Neural crest cell (in vitro differentiated cells): ENCODE data around the gene NUDT11. TPM values are rescaled to one million over a fixed set of nuclear protein-coding genes. Genes with fewer than 3 reads are reported as not detected.
"Not testable (repeated sequence)": the region's sequence is repeated elsewhere in the genome, so short reads cannot be mapped to it uniquely, and the experiment has no call there.

ENCODE experiments used
- DNase-seq: peaks from one replicate; pipeline ENCODE4 v3.0.0; 2021; ENCODE audit warnings: low read depth, mixed read lengths, low spot score
- H3K27ac Mint-ChIP-seq: one replicate; pipeline ENCODE4 v1.8.0; 2021; ENCODE audit warnings: mild to moderate bottlenecking, mixed read lengths; ENCODE audit not compliant: unreplicated experiment
- H3K27me3 Mint-ChIP-seq: 2 replicates; pipeline ENCODE4 v1.8.0; 2021; ENCODE audit warnings: low read depth, mild to moderate bottlenecking, mixed read lengths
- H3K36me3 Mint-ChIP-seq: 2 replicates; pipeline ENCODE4 v1.8.0; 2021; ENCODE audit warnings: low read depth, mild to moderate bottlenecking, mixed read lengths
- H3K4me1 Mint-ChIP-seq: 2 replicates; pipeline ENCODE4 v1.8.0; 2021; ENCODE audit warnings: mixed read lengths
- H3K4me3 Mint-ChIP-seq: one replicate; pipeline ENCODE4 v1.8.0; 2021; ENCODE audit warnings: mild to moderate bottlenecking, mixed read lengths
- H3K9me3 Mint-ChIP-seq: 2 replicates; pipeline ENCODE4 v1.8.0; 2021; ENCODE audit warnings: mixed read lengths
- total RNA-seq: library from RNA; stranded (reverse); gene quantifications from 2 replicates; pipeline ENCODE4 v1.2.1, GENCODE V29; 2021
- TF ChIP-seq, protein P1 (sequence below): fragments of 200-600 bp; sonication (generic); conservative IDR thresholded peaks from 2 replicates; pipeline ENCODE4 v1.5.0; 2021; ENCODE audit warnings: antibody characterized with exemption, mild to moderate bottlenecking

NUDT11 gene
- total RNA-seq, 1 donor from 2014 or later, result 39.8 TPM

DNA sequence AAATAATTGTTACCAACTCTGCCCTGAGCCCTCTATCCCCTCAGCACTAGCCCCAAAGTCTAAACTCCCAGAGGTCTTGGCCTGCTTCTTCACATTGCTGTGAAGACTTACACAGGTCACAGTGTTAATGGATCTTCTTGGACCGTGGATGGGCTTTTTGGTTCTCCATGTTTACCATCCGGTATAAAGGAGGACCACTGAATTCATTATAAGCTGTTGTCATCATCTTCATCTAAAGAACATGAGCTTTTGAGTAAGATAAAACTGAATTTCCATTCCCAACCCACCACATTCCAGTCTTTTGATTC lies 8.5 kb downstream of the NUDT11 start:
- no peak overlapping the region for H3K27ac Mint-ChIP-seq
- H3K4me3 Mint-ChIP-seq, result no peak overlapping the region
- TF ChIP-seq, protein P1, sequence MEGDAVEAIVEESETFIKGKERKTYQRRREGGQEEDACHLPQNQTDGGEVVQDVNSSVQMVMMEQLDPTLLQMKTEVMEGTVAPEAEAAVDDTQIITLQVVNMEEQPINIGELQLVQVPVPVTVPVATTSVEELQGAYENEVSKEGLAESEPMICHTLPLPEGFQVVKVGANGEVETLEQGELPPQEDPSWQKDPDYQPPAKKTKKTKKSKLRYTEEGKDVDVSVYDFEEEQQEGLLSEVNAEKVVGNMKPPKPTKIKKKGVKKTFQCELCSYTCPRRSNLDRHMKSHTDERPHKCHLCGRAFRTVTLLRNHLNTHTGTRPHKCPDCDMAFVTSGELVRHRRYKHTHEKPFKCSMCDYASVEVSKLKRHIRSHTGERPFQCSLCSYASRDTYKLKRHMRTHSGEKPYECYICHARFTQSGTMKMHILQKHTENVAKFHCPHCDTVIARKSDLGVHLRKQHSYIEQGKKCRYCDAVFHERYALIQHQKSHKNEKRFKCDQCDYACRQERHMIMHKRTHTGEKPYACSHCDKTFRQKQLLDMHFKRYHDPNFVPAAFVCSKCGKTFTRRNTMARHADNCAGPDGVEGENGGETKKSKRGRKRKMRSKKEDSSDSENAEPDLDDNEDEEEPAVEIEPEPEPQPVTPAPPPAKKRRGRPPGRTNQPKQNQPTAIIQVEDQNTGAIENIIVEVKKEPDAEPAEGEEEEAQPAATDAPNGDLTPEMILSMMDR, result no peak
- no peaks in the 10 kb centered on the region for H3K9me3 Mint-ChIP-seq
- H3K4me1 Mint-ChIP-seq, result peaks cover 20% of the 10 kb centered on the region
- H3K36me3 Mint-ChIP-seq, result peaks cover 2% of the 10 kb centered on the region
- H3K27me3 Mint-ChIP-seq, result no peaks in the 10 kb centered on the region
- DNase-seq, result no peak

DNA sequence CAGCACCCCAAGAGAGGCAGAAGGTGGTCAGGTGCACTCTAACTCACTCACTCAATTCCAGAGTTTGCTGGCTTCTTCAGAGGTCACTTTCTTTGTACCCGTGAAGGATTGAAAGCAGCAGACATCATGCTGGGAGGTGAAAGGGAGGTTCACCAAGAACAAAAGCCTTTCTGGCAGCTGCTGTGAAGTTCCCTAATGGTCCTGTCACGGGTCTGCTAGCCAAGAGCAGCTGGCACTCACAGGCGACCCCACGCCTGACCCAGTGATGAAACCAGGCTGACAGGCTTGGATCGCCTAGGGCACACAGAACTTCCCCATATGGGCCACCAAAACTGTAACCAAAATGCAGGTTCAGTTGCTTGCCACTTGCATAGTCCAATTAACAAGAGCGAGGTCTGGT lies 11.8 kb downstream of the NUDT11 start:
- no peaks in the 10 kb centered on the region for H3K27me3 Mint-ChIP-seq
- H3K9me3 Mint-ChIP-seq, result peaks cover 5% of the 10 kb centered on the region
- H3K36me3 Mint-ChIP-seq, result peaks cover 4% of the 10 kb centered on the region
- no peak overlapping the region for H3K4me3 Mint-ChIP-seq
- TF ChIP-seq, protein P1, result no peak
- DNase-seq, result no peak
- H3K27ac Mint-ChIP-seq, result no peak overlapping the region
- H3K4me1 Mint-ChIP-seq, result peaks cover 20% of the 10 kb centered on the region

DNA sequence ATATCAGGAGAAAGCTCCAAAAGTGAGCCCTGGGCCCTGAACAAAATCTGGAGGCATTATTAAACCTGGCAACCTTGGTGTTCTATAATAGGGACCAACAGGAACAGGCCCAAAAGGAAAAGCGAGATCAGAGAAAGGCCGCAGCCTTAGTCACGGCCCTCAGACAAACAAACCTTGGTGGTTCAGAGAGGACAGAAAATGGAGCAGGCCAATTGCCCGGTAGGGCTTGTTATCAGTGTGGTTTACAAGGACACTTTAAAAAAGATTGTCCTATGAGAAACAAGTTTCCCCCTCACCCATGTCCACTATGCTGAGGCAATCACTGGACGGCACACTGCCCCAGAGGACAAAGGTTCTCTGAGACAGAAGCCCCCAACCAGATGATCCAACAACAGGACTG lies 14.0 kb downstream of the NUDT11 start:
- H3K4me1 Mint-ChIP-seq, result peaks cover 20% of the 10 kb centered on the region
- H3K9me3 Mint-ChIP-seq, H3K36me3 Mint-ChIP-seq, H3K27ac Mint-ChIP-seq, H3K27me3 Mint-ChIP-seq, H3K4me3 Mint-ChIP-seq, DNase-seq: not testable (repeated sequence)

DNA sequence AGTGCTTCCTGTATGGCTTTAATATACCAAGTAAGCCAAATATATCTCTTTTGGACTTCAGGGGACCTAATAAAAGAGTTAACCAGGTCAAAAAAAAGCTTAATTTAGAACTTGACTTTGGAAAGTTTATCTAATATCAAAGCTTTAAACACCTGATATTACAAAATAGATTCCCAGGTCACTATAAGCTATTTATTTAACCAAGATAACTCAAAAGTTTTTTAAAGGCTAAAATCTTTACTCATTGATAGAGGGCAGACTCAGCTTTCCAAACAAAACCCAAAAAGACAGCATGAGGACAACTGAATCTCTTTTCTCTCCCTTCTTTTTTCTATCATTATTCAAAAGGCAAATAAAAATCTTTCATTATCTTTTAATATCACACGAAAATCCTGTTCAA lies 19.5 kb downstream of the NUDT11 start:
- no peak for DNase-seq
- Mint-ChIP-seq H3K27ac (no peak overlapping the region), H3K9me3 (peaks cover 13% of the 10 kb centered on the region), H3K4me1 (no peaks in the 10 kb centered on the region), H3K4me3 (no peak overlapping the region), H3K36me3 (peaks cover 9% of the 10 kb centered on the region), H3K27me3 (no peaks in the 10 kb centered on the region)
- TF ChIP-seq, protein P1, result no peak

DNA sequence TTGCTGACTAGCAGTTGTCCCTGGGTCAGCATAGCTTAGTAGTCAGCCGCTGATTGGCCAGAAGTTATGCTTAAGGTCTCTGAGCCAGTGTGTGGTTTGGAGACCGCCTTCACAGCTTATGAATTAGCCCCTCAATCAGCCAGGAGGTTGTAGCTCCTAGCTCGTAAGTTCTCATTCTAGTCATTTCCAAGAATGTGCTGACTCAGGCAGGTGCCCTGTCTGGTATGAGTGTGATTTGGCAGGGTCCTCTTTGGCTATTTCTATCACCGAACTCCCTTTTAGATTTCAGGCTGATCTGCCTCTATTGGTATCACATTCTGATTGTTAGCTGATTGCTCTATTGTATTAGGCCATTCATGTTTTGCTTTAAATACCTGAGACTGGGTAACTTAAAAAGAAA lies 33.1 kb downstream of the NUDT11 start:
- Mint-ChIP-seq H3K9me3 (peaks cover 5% of the 10 kb centered on the region), H3K27ac (no peak overlapping the region), H3K4me3 (no peak overlapping the region), H3K27me3 (no peaks in the 10 kb centered on the region), H3K36me3 (no peaks in the 10 kb centered on the region), H3K4me1 (peaks cover 3% of the 10 kb centered on the region)
- no peak for DNase-seq
- TF ChIP-seq, protein P1, result no peak

DNA sequence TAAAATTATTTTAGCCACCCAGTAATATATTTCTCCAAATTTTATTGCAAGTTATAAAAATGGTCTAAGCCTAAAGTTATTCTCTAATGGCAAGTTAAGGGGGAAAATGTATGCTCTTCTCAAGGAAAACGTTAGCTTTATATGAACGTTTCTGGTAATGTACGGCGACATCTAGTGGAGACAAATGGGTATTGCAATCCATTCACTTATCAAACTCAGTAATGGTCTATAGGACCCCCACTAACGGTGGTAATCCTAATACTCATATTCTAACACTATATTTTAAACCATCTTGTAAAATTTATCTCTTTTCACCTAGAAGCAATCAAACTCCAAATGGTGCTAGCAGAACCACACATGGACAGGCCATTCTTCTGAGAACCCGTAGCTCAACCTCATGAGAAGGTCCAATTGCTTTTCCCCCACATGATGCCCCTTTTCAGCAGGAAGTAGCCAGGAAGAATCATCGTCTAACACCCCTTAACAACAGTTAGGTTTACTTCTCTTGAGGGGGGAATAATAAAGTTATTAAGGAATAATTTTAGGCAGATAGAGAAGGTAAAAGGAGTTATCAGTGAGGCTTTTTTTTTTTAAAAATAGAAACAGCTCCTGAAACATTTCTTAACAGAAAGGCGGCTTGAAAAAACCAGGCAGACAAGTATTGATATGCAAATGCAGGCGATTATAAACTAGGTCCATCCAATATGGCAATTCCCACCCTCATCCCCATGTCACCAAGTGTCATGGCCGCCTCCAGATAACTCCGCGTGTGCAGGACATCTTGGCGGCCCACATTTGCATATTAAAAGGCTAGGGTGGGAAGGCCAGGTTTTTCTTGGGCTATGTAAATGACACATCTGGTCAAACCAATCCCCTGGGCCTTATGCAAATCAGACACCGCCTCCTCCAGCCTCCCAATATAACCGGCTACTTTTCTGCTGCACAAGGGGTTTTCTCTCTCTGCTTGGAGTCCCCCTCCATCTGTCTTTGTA lies 35.0 kb downstream of the NUDT11 start:
- H3K27me3 Mint-ChIP-seq, result no peaks in the 10 kb centered on the region
- DNase-seq, result peak; percentile 20
- H3K27ac Mint-ChIP-seq, result no peak overlapping the region
- H3K36me3 Mint-ChIP-seq, result no peaks in the 10 kb centered on the region
- peaks cover 3% of the 10 kb centered on the region for H3K4me1 Mint-ChIP-seq
- TF ChIP-seq, protein P1, result peak; percentile 88
- H3K9me3 Mint-ChIP-seq, result peaks cover 8% of the 10 kb centered on the region
- no peak overlapping the region for H3K4me3 Mint-ChIP-seq
